GM19043 (cell line): Measurements from ENCODE around the gene LRPPRC.
"Not testable (repeated sequence)": the region's sequence is repeated elsewhere in the genome, so short reads cannot be mapped to it uniquely, and the experiment has no call there.

Experiments
- ATAC-seq: cut with Tn5 transposase; IDR thresholded peaks from one replicate; pipeline ENCODE4 v1.9.1; 2021; ENCODE audit warnings: low read depth; ENCODE audit not compliant: unreplicated experiment

The LRPPRC gene

DNA sequence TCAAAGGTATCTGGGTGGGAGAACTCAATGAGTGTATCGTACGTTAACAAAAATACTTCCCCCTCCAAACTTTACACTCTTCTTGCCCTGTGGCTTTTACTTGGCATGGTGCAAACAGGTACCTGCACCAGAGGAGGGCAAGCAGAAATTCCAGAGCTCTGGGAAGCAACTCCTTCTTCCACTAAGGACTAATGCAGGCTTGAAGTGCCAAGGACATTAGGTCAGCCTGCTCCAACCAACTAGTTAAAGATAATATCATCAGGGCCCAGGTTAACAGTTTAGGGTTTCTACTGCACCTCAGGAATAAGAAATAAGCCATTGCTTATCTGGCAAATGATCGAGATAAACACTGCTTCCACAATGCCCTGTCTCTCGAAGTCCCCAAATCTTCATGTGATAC lies 70.4 kb downstream of the LRPPRC start:
- no peak for ATAC-seq

DNA sequence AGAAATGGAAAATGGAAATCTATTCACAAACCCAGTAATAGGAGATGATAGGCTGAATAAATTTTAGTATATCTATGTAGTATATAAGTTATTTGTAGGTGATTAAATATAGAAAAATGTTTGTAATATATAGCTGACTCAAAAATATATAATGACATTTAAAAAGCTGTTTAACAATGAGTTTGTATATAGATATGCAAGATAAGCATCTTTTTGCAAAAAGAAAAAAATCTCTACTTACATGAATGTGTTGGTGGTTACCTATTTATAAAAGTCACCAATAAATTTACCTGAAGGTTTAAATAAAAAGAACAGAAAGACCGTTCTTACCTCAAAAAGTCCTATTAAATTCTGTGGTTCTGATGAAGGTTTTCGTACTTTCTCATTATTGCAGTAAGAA lies 71.3 kb downstream of the LRPPRC start:
- ATAC-seq: no peak

DNA sequence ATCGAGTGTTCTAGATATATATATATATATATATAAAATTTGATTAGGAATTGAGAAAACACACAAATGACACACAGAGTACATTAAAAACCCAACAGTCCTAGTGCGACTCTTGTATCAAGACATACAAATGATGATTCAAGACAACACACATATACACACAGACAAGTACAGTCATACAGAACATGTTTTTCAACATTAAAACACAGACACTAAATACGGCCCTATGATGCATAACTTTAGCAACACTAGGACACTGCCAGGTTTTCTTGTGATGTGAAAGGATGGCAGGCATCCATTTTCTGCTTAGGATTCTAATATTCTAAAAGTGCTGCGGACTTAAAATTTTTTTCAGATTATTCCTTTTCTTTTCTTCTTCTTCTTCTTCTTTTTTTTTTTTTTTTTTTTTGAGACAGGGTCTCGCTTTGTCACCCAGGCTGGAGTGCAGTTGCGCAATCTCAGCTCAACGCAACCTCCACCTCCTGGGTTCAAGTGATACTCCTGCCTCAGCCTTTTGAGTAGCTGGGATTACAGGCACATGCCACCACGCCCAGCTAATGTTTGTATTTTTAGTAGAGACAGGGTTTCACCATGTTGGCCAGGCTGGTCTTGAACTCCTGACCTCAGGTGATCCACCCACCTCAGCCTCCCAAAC lies 84.5 kb downstream of the LRPPRC start:
- not testable (repeated sequence) for ATAC-seq

DNA sequence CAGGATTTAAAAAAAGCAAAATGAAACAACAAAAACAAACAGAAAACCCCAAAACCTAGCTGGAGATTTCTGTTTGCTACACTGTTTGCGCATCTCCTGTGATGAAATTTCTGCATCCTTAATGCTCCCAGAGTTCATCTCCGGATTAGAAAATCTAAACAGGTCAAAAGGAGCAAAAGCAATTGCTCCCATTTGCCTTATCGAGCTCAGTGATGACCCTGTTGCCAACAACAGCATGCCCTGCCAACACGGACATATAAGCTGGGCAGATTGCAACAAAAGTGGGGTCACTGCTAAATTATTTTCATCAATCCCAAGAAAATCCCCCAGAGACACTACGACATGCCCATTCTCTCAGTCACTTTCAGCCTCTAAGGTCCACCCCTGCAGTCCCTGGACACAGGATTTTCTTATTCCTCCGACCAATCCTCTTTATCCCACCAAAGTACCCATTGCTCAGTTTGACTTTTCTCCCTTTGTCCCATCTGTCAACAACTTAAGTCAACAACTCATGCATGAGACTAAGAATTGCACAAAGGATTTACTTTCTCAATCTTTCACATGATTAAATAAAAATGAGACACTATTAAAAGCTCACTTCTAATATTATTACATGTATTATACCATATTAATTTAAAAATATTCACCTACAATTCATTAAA lies 89.2 kb downstream of the LRPPRC start:
- no peak for ATAC-seq

DNA sequence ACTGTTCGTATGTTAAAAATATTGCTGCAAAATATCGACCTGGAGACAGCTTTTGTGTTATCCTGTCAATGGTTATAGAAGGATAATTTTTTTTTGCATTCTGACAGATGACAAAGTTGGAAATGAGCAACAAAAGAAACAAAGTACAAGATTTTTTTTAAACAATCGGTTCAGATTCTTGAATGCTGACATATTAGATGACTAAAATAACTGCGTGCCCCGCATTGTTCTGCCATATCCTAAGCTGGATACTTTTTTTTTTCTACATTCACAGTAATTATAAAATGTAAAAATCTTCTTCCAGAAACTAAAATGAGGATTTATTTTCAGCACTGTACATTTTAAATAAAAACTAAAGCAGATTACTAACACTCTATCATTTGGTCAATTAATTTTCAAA lies 89.9 kb downstream of the LRPPRC start:
- no peak for ATAC-seq

DNA sequence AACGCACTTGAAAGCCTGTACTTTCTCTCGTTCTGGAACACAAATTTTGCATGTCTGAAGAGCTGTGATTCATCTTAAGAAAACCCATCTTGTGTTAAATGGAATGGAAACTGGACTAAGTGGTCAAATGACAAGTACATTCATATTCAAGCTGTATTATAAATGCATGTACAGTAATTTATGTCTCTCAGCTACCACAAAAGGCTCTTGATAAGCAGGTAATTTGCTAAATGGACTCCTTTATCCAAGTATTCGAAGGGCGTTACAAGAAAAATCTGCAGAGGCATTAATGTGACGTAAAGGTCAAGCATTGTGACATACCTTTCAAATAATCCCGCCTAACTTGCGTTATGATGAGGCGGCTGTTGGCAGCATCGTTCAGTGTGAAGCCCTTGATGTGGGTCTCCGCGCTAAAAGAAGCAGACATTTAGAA lies 90.4 kb downstream of the LRPPRC start:
- no peak for ATAC-seq

DNA sequence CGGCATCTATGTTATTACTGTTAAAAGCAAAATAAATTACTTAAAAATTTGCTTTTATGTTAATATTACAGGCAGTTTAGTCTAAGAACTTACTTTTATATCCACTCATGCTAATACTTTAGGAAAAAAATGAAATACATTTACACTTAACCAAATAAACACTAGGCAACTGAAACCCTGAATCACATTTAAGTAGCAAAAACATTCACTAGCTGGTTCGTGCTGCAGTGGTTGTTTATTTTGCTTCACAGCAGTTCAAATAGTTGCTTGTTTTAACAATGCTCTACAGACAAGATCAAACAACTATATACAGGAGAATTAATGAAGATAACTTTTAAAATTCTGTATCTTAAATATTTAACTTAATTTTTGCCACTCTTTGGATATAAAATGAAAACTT lies 96.2 kb downstream of the LRPPRC start:
- no peak for ATAC-seq

DNA sequence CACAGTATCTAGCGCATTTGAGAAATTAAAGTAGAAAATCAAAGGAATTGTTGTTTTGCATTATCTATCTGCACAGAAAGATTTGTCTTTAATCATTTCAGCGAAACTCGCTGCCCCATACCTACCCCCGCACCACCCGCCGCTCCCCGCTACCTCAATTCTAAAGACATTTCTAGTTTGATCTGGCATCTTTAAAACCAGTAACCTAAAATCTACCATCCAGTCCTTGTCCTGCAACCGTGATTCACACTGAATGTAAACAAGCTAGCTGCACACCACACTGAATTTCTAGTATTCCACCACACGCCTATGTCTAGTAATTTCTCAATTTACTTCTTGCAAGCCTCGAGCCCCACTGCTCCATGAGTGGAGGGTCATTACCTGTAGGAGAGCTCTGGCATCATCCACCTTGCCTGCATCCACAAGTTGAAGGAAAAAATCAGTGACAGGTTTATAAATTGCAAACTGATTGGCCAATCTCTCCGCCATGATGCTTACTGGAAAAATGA lies 96.9 kb downstream of the LRPPRC start:
- no peak for ATAC-seq

DNA sequence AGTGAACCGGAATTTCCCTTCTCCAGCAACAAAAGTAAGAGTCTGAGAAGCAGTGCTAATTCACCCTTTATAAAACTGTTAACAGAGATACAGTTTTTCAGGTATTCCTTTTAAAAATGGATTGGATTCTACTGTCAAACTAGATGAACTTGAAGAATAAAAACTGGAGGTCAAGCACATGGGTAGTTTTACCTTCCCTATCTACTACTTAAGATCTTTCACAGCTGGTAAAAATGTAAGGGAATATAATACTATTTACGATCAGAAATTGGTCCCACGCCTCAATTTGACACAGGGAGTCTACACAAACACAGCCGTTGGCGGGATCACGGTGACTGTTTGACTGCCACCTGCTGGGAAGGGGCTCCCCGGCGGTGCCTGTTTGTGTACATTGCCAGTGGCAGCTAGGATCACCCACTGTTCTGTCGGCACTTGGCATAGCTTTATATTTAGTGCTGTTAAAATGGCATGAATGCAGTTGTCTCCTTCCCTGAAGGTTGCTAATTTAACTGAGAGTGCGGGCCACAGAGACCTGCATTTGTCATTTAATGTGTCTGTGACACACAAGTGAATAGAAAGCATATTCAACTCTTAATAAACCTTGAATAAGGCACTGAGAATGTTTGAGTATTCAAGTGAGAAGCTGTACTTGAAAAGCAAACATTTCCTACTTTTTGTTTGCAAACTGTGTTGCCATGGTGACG lies 97.5 kb downstream of the LRPPRC start:
- ATAC-seq: no peak

DNA sequence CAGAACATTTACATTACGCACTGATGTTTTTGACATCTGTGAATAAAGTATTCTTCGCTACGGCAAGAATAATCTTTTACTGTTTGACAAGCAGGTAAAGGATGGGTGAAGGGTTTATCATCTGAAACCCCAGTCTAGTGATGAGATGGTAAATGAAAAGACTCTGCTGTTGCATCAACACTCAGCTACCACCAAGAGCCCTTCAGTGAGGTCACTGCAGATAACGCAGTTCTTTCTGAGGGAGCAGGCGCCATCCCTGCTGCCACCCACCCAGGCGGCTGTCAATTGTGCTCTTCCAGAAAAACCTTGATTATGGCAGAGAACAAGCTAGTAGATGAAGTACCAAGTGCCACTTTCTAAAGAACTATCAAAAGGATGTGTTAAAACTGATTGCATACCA lies 98.3 kb downstream of the LRPPRC start:
- ATAC-seq: no peak

DNA sequence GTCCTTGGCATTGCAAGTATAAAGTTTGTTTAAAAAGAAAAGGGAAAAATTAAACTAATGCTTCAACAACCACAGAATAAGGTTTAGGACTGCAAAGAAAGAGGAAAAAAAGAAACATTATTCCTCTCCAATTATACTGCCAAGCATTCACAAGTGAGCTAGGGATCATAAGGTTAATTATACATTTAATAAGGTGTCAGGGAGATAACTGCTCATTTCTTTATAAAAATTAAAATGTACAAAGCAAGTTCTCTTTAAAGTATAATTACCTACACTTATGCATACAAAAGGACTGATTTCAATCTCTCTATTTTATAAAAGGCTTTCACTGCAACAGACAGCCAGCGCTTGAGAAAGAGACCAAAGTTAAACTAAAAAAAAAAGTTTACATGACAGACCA lies 98.9 kb downstream of the LRPPRC start:
- no peak for ATAC-seq

DNA sequence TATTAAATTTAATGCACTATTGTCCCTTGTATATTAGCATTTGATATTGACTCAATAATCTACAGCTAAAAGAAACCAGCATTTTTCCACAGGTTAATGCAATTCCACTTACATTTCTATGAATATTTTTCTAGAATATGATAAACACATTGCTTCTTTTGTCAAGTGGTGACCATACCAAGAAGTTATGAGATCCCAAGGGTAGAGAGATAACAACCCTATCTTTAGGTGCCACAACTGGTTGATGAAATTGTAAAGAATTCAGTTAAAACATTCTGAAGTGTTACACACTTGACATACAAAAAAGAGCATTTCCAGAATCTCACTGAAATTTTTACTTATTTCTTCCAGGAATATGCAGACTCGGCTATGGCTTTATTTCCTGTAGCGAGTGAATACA lies 101.0 kb downstream of the LRPPRC start:
- ATAC-seq: no peak

DNA sequence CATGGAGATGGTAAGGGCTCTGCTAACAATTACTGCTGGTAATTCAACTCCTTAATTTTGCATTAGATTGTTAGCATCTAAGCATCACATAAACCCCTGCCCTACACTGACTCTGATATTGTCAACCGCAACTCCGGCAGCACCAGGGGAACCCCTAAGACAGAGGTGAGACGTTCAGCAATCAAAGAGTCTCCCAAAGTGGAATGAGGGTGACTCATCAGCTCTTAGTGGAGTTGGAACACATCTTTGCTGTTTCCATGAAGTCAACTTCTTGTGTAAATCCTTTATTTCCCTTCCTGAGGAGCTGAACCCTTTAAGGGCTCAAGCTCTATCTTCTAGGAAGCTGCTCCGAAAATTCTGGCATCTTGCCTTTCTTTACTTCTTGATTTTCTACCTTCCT lies 104.9 kb downstream of the LRPPRC start:
- ATAC-seq: no peak

DNA sequence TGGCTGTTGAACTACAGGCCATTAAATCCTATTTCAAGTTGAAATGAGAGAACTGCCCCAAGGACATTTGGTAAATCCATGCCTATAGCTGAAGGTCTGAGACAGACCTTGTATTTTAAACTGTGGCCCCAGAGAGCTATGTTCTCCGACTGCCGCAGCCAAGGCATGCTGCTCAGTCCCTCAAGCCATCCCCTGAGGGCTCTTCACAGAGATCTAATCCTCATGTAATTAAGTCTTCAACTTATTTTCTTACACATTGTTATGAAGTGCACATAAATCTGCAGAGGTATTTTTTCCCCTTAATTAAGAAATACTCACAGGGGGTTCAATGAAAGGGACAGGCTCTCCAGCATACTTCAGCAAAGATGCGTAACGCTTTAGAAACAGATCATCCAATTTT lies 106.4 kb downstream of the LRPPRC start:
- no peak for ATAC-seq

DNA sequence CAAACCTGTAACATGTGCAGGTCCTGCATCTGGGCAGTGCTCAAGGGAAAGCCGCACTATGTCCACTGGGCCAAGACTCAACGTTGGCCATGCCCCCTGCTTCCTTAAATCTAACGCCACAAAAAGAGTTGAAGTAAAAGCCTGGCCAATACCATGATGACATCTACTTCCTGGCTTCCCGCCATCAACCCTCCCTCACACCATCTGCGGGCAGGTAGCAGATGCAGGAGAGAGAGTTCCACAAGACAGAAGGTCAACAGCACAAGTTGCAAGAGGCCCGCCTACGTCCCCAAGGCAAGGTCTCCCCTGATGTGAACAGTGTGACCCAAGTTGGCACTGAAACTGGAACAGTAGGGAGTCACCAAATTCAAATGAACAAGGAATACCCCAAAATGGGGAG lies 108.6 kb downstream of the LRPPRC start:
- no peak for ATAC-seq

DNA sequence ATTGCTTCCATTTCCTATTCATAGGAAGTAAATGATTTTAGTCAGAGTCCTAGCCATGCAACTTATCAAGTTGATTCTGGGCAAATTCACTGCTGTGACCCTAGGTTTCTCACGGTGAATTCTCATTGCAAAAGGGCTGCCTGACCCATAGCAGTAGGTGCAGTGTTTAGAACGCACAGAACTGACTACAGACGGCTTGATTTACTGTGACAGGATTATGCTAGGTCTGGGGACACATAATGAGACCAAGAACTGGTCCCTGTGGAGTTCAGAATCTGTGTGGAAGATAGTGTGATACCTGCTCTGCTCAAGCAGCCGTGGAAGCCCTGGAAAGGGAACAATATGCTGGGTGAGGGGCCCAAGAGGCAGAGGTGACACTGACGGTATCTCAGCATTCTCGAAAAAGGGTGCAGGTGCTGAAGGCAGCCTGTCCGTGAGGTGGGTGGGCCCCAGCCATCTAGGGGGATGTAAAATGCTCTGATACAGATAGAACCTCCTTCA lies 110.6 kb downstream of the LRPPRC start:
- no peak for ATAC-seq

DNA sequence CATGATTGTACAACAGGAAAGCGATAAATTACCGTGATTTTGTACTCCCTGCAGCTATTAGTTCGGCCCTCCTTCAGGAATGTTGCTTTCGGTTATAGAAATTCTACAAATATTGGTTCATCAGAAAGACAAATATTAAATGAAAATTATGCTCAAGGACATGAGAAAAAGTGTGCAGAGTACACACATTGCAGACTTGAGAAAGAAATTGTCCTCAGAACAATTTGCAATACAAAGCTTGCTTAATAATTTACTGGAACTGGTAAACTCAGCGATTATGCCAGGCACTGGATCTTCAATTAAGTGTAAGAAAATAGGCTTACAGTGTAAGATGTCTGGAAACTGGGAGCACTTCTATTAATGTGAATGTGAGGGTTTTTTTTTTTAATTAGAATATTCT lies 111.1 kb downstream of the LRPPRC start:
- no peak for ATAC-seq

DNA sequence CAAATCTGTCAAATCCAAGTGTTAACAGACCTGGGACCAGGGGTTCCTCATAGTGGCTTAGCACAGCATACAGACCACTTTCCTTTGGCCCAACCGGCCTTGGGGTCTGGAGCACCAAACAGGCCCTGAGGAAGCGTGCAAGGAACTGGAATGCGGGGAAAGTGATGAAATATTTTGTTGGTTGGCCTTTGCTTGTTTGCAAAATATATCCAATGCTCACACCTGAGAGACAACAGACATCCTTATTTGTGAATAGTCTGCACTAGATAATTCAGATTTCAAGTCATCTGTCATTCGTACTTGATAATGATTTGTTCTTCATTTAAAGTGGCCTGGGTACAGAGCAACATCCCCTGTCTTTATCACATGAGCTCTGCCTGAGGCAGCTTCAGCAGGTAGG lies 113.5 kb downstream of the LRPPRC start:
- no peak for ATAC-seq

DNA sequence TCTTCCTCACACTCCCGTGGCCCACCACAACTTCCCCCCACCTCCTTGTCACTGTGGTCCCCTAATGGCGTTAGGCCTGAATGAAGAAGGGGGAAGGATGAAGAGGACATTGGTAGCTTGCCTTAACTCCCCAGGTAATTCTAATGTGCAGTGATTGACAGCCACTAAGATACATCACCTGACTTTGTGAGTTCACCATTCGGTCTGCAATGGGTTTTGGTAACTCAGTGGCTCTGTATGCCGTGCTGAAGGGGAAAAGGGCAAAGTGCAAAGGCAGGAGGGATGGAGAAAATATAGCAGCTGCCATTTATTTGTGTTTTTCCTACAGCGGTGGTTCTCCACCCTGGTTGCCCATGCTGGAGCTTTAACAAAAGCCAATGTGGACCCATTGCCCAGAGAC lies 114.8 kb downstream of the LRPPRC start:
- no peak for ATAC-seq

DNA sequence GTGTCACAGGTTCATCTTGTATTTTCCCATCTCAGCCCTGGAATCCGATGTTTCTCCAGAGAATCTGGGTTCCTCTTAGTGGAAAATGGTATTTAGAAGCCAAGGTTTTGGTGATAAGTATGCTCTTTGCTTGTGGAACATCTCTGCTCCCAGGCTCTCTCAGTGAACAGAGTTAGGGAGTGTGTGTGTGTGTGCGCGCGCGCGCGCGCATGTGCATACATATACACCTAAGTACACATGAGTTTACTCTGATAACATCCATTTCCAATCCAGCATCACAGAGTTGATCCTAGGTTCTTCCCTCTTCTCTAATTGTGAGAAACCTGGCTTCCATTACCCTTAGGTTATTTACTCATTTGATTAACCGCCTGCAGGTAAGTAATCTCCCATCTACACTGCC lies 115.3 kb downstream of the LRPPRC start:
- ATAC-seq: no peak

DNA sequence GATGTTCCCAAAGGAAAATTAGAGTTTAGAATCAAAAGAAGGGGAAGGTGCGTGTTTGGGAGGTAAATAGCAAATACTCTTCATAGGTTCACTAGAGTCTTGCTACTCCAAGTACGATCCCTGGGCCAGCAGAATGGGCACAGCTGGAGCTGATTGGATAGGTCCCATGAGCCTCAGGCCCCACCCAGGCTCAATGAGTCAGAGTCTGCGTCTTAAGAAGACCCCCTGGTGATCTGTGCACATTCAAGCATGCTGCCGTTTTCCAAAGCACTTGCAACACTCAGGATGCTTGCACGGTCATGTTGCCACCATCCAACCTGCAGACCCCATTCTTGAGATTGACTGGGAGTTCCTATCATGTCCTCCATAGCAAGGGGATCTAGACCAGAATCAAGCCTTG lies 116.5 kb downstream of the LRPPRC start:
- ATAC-seq: no peak
